Neural progenitor cell (in vitro differentiated cells): ENCODE data around the gene LRPAP1.

Source experiments
- CTCF ChIP-seq: fragments of 200-600 bp; sonication (generic); IDR thresholded peaks from 2 replicates; pipeline ENCODE4 v1.5.1; 2017; ENCODE audit warnings: antibody characterized with exemption, mild to moderate bottlenecking
- EZH2 ChIP-seq: fragments of 200-600 bp; sonication (generic); IDR thresholded peaks from 2 replicates; pipeline ENCODE4 v1.6.1; 2017; ENCODE audit warnings: antibody characterized with exemption, mild to moderate bottlenecking, moderate library complexity

GRCh38 chr4:3563403-3563802 lies 31.2 kb upstream of the LRPAP1 start:
- no peak for TF ChIP-seq CTCF
- TF ChIP-seq EZH2, result no peak
